ENCODE measurements around the gene DCST1. TPM values are rescaled to one million over a fixed set of nuclear protein-coding genes. Genes with fewer than 3 reads are reported as not detected.

The DCST1 gene
- total RNA-seq, 1 experiment from 2014 or later: not detected

DNA sequence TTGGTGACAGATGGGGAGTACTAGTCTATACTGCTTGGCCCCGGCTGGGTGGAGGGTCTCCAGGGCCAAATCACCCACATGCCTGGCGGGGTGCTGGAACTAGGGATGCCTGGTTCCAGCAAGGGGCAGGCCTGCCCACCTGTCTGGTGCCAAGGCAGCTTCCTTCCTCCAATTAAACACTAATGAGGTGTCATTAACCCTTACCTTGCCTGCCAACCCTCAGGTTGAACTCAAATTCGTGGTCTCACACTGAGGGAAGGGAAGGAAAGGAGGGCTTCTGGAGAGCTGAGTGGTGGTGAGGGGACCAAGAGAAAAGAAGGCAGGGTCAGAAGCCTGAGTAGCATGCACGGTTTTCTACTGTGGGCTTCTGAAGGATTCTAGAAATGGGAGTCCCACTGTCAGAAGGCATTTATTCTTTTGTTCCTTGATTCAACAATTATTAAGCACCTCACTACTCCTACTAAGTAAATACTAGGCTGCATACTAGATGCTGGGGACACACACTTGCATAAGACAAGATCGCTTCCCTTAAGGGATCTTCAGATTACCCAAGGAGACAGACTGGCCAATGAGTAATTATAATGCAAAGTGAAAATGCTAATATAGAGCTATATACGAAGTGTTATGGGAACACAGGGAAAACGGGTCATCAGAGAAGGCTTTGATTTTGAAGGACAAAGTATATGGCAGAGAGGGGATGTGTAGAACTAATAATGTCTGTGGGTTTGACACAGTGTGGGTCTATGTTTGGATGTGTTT, 39.1 kb downstream of the DCST1 start:
- ChIA-PET CTCF (interaction anchor here (1.2 kb wide), 1 partner anchor 12 kb away, joined by 3 read pairs; no protein-coding TSS in a partner anchor), POLR2A (ENCODE audit: low non-redundant PET) (no interaction called here)
- H3K4me3 ChIP-seq (ENCODE audit: low read depth, low read length, poor library complexity, severe bottlenecking): no peak overlapping the region
- H3K27me3 ChIP-seq (replicated peaks; ENCODE audit: insufficient read depth, low read depth, low read length, poor library complexity): no peaks in the 10 kb centered on the region
- peaks cover 5% of the 10 kb centered on the region for H3K36me3 ChIP-seq (ENCODE audit: insufficient read depth, low read length, poor library complexity, severe bottlenecking)
- peaks cover 15% of the 10 kb centered on the region for H3K4me1 ChIP-seq (ENCODE audit: insufficient read depth, low read length, poor library complexity, severe bottlenecking)
- intact Hi-C loops (cut with micrococcal nuclease; ENCODE audit: unreplicated experiment): no loop called here
- BruUV-seq (replicated peaks): no TSS peak
- no peak overlapping the region for H3K27ac ChIP-seq (ENCODE audit: low read depth, low read length, poor library complexity, severe bottlenecking)
- TF ChIP-seq, protein P1, sequence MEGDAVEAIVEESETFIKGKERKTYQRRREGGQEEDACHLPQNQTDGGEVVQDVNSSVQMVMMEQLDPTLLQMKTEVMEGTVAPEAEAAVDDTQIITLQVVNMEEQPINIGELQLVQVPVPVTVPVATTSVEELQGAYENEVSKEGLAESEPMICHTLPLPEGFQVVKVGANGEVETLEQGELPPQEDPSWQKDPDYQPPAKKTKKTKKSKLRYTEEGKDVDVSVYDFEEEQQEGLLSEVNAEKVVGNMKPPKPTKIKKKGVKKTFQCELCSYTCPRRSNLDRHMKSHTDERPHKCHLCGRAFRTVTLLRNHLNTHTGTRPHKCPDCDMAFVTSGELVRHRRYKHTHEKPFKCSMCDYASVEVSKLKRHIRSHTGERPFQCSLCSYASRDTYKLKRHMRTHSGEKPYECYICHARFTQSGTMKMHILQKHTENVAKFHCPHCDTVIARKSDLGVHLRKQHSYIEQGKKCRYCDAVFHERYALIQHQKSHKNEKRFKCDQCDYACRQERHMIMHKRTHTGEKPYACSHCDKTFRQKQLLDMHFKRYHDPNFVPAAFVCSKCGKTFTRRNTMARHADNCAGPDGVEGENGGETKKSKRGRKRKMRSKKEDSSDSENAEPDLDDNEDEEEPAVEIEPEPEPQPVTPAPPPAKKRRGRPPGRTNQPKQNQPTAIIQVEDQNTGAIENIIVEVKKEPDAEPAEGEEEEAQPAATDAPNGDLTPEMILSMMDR (conservative IDR thresholded peaks at IDR 0.05; ENCODE audit: low read depth, low read length): no peak
- no peak for TF ChIP-seq EZH2 (IDR thresholded peaks at IDR 0.05; ENCODE audit: borderline replicate concordance, low read depth, low read length, poor library complexity, severe bottlenecking)
- DNase-seq (ENCODE audit: low spot score): no peak
- no peaks in the 10 kb centered on the region for H3K9me3 ChIP-seq (ENCODE audit: low read depth, low read length, poor library complexity, severe bottlenecking)

DNA sequence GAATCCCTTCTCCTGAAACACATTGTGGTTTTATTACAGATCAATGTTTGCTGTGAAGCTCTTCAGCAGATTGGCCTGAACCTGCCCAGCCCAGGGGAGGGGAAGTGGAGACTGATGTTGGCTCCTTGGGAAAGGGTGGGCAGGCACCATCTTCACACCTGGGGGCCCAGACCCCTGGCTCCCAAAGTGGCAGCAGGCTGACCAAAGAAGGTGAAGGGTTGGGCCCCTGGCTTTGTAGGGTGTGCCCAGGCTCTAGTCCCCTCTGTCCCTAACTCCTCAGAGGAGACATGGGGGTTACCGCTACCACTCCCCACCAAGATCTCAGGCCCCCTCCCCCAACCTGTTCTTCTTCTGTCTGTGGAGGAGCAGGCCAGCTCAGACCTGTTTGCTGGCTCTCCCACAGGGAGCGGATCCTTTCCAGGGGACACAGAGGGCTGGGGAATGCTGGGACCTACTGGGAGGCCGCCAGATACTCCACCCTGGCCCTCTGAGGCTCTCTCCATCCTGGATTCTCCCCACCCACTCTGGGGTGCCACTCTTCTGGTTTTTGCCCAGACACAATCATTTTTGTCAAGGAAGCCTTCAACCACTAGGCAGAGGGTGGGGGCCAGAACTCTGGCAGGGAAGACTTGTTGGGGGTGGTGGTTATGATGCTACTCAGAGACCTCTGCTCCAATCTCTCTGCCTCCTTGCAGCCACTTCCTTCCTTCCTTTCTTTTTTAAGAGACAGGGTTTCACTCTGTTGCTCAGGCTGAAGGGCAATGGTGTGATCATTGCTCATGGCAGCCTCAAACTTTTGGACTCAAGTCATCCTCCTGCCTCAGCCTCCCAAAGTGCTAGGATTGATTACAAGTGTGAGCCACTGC, 40.0 kb downstream of the DCST1 start:
- intact Hi-C loops (cut with micrococcal nuclease; ENCODE audit: unreplicated experiment): no loop called here
- BruUV-seq (replicated peaks): no TSS peak
- H3K9me3 ChIP-seq (ENCODE audit: low read depth, low read length, poor library complexity, severe bottlenecking): no peaks in the 10 kb centered on the region
- no peaks in the 10 kb centered on the region for H3K27me3 ChIP-seq (replicated peaks; ENCODE audit: insufficient read depth, low read depth, low read length, poor library complexity)
- ChIA-PET CTCF (interaction anchor here (1.2 kb wide), 1 partner anchor 11 kb away, joined by 3 read pairs; no protein-coding TSS in a partner anchor), POLR2A (ENCODE audit: low non-redundant PET) (no interaction called here)
- peaks cover 20% of the 10 kb centered on the region for H3K4me1 ChIP-seq (ENCODE audit: insufficient read depth, low read length, poor library complexity, severe bottlenecking)
- no peak overlapping the region for H3K27ac ChIP-seq (ENCODE audit: low read depth, low read length, poor library complexity, severe bottlenecking)
- no peak overlapping the region for H3K4me3 ChIP-seq (ENCODE audit: low read depth, low read length, poor library complexity, severe bottlenecking)
- TF ChIP-seq, protein P1 (conservative IDR thresholded peaks at IDR 0.05; ENCODE audit: low read depth, low read length): no peak
- TF ChIP-seq EZH2 (IDR thresholded peaks at IDR 0.05; ENCODE audit: borderline replicate concordance, low read depth, low read length, poor library complexity, severe bottlenecking): no peak
- H3K36me3 ChIP-seq (ENCODE audit: insufficient read depth, low read length, poor library complexity, severe bottlenecking): peaks cover 5% of the 10 kb centered on the region
- DNase-seq (ENCODE audit: low spot score): no peak

DNA sequence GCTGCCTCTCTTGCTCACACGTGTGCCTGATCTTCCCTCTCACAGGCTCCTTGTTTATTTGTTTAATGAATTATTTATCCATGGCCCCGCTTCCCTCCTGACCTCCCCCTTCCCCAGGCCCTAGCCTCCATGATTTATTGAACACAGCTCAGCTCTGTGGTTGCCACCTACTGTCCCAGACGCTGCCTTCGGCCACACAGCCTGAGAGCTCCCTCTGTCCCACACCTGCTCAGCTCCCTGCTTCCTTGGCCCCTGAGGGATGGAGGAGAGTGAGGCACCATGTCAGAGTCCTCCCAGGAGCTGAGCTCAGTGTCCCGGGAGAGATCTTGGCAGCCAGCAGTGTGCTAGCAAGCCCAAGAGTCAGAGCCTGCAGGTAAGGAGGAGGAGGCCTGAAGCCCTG, 41.9 kb downstream of the DCST1 start:
- CTCF ChIA-PET: interaction anchor here (1.5 kb wide), 1 partner anchor 9 kb away, joined by 5 read pairs; no protein-coding TSS in a partner anchor
- no peak overlapping the region for H3K27ac ChIP-seq (ENCODE audit: low read depth, low read length, poor library complexity, severe bottlenecking)

More for the DNA sequence above, 41.9 kb downstream of the DCST1 start:
- Histone ChIP-seq H3K27me3 (replicated peaks; ENCODE audit: insufficient read depth, low read depth, low read length, poor library complexity) (peaks cover 6% of the 10 kb centered on the region), H3K4me3 (ENCODE audit: low read depth, low read length, poor library complexity, severe bottlenecking) (no peak overlapping the region), H3K4me1 (ENCODE audit: insufficient read depth, low read length, poor library complexity, severe bottlenecking) (peaks cover 27% of the 10 kb centered on the region), H3K36me3 (ENCODE audit: insufficient read depth, low read length, poor library complexity, severe bottlenecking) (no peaks in the 10 kb centered on the region), H3K9me3 (ENCODE audit: low read depth, low read length, poor library complexity, severe bottlenecking) (no peaks in the 10 kb centered on the region)
- POLR2A ChIA-PET (ENCODE audit: low non-redundant PET): no interaction called here
- TF ChIP-seq, protein P1 (conservative IDR thresholded peaks at IDR 0.05; ENCODE audit: low read depth, low read length): no peak
- no peak for TF ChIP-seq EZH2 (IDR thresholded peaks at IDR 0.05; ENCODE audit: borderline replicate concordance, low read depth, low read length, poor library complexity, severe bottlenecking)
- no peak for DNase-seq (ENCODE audit: low spot score)
- no TSS peak for BruUV-seq (replicated peaks)
- intact Hi-C loops (cut with micrococcal nuclease; ENCODE audit: unreplicated experiment): no loop called here
